HUES48 (cell line): ENCODE measurements around the gene USP32.
A peak's percentile ranks its signal among the peaks of the same experiment; 100 is the strongest.

ENCODE experiments used
- H3K27ac ChIP-seq: one replicate; pipeline ENCODE4 v1.7.0; 2013; ENCODE audit warnings: low read depth, low read length, inconsistent platforms
- H3K27me3 ChIP-seq: 2 replicates; pipeline ENCODE4 v1.6.1; 2013; ENCODE audit warnings: mild to moderate bottlenecking, low read length; ENCODE audit not compliant: control insufficient read depth, insufficient read depth
- H3K36me3 ChIP-seq: 2 replicates; pipeline ENCODE4 v1.6.1; 2013; ENCODE audit warnings: low read length; ENCODE audit not compliant: control insufficient read depth, insufficient read depth
- H3K4me1 ChIP-seq: 2 replicates; pipeline ENCODE4 v1.6.1; 2013; ENCODE audit warnings: mild to moderate bottlenecking, low read length; ENCODE audit not compliant: control insufficient read depth, insufficient read depth
- H3K4me3 ChIP-seq: 2 replicates; pipeline ENCODE4 v1.5.1; 2013; ENCODE audit warnings: mild to moderate bottlenecking, low read depth, low read length
- H3K9ac ChIP-seq: 2 replicates; pipeline ENCODE4 v1.6.1; 2013; ENCODE audit warnings: mild to moderate bottlenecking, low read depth, low read length, moderate library complexity
- H3K9me3 ChIP-seq: 2 replicates; pipeline ENCODE4 v1.6.1; 2013; ENCODE audit warnings: low read length; ENCODE audit not compliant: control insufficient read depth, insufficient read depth

Gene USP32

DNA sequence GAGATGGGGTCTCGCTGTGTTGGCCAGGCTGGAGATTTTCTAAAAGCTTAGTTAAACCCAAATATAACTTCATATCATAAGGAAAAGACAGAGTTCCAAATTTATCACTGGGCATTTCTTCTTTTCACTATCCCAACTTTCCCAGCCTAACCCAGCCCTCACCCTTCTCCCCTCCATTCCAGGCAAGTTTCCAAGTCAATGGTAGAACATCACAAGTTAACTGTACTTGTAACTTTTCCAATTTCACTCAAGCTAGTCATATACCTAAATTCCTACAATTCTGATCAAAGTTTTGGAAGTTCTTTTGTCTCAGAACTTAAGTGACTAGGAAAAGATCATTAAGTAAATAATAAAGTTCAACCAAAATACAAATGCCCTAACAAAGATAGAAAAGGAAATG is 61.2 kb downstream of the USP32 start:
- H3K27ac ChIP-seq: no peak overlapping the region
- H3K4me1 ChIP-seq: peaks cover 14% of the 10 kb centered on the region
- H3K36me3 ChIP-seq: 0 out of 2 replicates have a peak, but pooled peaks cover 5% of the 10 kb centered on the region
- H3K9me3 ChIP-seq: no peaks in the 10 kb centered on the region
- no peak overlapping the region for H3K4me3 ChIP-seq
- no peaks in the 10 kb centered on the region for H3K27me3 ChIP-seq
- H3K9ac ChIP-seq: no peak overlapping the region

DNA sequence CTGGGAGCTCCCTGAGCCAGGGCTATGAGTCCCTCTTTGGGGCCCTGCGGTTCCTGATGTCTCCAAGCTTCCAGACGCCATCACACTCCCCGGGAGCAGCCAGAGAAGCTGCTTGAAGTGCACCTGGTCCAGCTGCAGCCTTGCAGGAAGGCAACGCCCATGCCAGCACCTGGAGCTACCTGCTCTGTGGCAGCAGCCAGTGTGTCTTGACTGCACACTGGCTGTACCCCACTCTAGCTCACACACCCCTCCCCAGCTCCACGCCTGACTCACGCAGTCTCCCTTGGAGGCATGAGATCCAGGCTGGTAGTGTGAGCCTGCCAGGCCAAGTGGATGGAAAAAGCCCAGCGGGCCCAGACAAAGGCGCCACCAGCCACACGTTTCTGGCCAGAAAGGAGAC is 63.3 kb downstream of the USP32 start:
- no peak overlapping the region for H3K4me3 ChIP-seq
- no peaks in the 10 kb centered on the region for H3K9me3 ChIP-seq
- no peak overlapping the region for H3K27ac ChIP-seq
- no peak overlapping the region for H3K9ac ChIP-seq
- H3K36me3 ChIP-seq: 0 out of 2 replicates have a peak, but pooled peaks cover 5% of the 10 kb centered on the region
- H3K4me1 ChIP-seq: peaks cover 14% of the 10 kb centered on the region
- H3K27me3 ChIP-seq: no peaks in the 10 kb centered on the region

DNA sequence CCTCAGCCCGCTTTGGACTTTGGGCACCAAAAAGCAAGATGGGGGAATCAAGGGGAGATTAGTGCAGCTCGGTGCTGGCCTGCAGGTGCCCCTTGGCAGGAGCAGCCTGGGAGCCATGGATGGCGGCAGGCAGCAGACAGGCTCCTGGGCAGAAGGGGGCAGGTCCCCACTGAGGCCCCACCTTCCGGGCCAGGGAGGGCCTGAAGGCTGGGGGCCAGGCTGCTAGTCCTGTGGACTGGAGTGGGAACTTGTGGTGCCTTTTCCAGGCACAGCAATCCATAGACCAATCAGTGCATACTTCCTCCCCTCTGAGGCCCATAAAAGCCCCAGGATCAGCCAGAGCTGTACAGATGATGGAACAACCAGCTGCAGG is 64.0 kb downstream of the USP32 start:
- H3K27ac ChIP-seq: peak overlapping the region; percentile 47
- no peaks in the 10 kb centered on the region for H3K9me3 ChIP-seq
- H3K36me3 ChIP-seq: 0 out of 2 replicates have a peak, but pooled peaks cover 5% of the 10 kb centered on the region
- H3K9ac ChIP-seq: no peak overlapping the region
- no peak overlapping the region for H3K4me3 ChIP-seq
- no peaks in the 10 kb centered on the region for H3K27me3 ChIP-seq
- H3K4me1 ChIP-seq: peaks cover 12% of the 10 kb centered on the region

DNA sequence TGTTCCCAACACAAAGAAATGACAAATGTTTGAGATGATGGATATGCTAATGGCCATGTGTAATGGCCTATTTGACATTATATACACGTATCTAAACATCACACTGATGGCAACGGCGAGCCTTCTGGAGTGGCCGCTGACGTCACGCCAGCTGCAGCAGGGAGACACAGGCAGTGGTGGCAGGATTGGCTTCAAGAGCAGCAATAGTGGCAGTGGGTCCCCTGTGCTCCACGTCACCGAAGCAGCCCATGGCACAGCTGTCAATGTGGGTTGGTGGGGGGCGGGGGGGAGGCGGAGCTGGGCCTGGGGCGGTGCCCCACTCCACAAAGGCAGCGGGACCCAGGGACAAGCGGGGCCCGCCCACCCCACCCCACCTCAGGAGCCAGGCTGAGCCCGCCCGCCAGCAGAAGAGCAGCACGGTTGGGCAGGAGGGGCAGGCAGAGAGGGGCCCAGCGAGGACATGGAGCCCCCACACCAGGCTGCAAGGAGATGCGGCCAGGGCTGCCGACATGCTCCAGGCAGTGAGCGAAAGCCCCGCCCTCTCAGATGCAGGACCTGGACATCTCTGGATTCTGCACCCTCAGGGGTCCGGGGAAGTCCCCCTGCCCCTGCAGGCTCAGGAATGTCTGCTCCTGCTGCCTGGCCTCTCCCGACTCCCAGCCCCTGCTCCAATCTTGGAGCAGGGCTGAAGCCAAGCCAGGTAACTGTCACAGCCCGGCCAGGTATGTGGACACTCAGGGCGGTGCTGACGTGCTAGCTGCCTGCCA is 64.6 kb downstream of the USP32 start:
- H3K27me3 ChIP-seq: no peaks in the 10 kb centered on the region
- peaks cover 6% of the 10 kb centered on the region; the same call in 1 of the 2 replicates for H3K4me1 ChIP-seq
- H3K27ac ChIP-seq: peak overlapping the region; percentile 47
- H3K9me3 ChIP-seq: no peaks in the 10 kb centered on the region
- H3K9ac ChIP-seq: no peak overlapping the region
- H3K4me3 ChIP-seq: no peak overlapping the region
- H3K36me3 ChIP-seq: 0 out of 2 replicates have a peak, but pooled peaks cover 5% of the 10 kb centered on the region

DNA sequence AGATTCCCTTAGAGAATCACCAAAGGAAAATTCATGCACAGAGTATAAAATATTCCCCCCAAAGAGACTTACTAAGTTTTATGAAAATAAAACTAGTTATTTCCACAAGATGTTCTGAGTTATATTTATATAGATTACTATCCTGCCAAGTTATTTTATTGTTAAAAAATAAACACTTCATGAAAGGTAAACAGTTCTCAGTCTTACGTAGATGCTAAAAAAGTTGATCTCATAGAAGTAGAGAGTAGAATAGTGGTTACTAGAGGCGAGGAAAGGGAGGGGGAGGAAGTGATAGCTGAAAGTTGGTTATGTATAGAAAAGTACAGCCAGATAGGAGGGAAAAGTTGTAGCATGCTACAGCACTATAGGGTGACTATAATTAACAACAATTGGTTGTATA is 65.2 kb downstream of the USP32 start:
- Histone ChIP-seq H3K27ac (no peak overlapping the region), H3K9me3 (no peaks in the 10 kb centered on the region), H3K9ac (no peak overlapping the region), H3K36me3 (0 out of 2 replicates have a peak, but pooled peaks cover 5% of the 10 kb centered on the region), H3K27me3 (no peaks in the 10 kb centered on the region), H3K4me1 (peaks cover 6% of the 10 kb centered on the region; the same call in 1 of the 2 replicates), H3K4me3 (no peak overlapping the region)

DNA sequence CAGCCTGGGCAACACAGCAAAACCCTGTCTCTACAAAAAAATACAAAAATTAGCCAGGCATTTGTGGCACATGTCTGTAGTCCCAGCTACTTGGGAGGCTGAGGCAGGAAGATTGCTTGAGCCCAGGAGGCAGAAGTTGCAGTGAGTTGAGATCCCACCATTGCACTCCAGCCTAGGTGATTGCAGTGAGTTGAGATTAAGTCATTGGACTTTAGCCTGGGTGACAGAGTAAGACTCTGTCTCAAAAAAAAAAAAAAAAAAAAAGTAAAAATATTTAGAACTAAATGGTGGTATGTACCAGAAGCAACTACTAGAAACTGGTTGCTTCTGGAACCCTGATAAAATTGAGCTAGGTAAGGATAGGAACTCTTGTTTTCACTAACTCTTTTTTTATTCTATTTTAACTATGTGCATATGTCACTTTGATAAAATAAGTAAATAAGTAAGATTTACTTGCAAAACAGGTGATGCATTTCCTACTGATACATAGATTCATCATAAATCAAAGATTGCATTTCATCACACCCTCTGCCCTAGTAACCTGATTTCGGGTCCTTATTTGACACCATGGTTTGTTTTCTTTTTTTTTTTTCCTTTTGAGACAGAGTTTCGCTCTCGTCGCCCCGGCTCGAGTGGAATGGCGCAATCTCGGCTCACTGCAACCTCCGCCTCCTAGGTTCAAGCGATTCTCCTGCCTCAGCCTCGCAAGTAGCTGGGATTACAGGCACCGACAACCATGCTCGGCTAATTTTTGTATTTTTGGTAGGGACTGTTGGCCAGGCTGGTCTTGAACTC is 66.0 kb downstream of the USP32 start:
- Histone ChIP-seq H3K27ac (no peak overlapping the region), H3K27me3 (no peaks in the 10 kb centered on the region)

DNA sequence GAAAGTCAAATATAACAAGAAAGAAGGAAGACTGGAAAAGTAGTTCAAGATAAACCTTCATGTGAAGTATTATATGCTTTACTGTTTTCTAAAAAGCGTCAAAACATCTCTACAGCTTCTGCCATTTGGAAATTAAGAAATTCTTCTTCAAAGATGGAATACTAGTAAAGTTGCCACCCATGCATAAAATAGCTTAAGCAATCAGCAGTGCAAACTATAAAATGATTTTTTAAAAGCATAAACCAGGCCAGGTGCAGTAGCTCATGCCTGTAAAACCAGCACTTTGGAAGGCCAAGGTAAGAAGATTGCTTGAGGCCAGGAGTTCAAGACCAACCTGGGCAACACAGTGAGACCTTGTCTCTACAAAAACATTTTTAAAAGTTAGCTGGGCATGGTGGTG is 68.2 kb downstream of the USP32 start:
- Histone ChIP-seq H3K4me1 (peaks cover 6% of the 10 kb centered on the region; the same call in 1 of the 2 replicates), H3K9ac (no peak overlapping the region), H3K27me3 (no peaks in the 10 kb centered on the region), H3K9me3 (no peaks in the 10 kb centered on the region), H3K4me3 (no peak overlapping the region), H3K27ac (no peak overlapping the region), H3K36me3 (0 out of 2 replicates have a peak, but pooled peaks cover 5% of the 10 kb centered on the region)

More for the DNA sequence above, 66.0 kb downstream of the USP32 start:
- H3K4me1 ChIP-seq: peaks cover 6% of the 10 kb centered on the region; the same call in 1 of the 2 replicates
- H3K9me3 ChIP-seq: no peaks in the 10 kb centered on the region
- no peak overlapping the region for H3K4me3 ChIP-seq
- 0 out of 2 replicates have a peak, but pooled peaks cover 5% of the 10 kb centered on the region for H3K36me3 ChIP-seq
- H3K9ac ChIP-seq: no peak overlapping the region

DNA sequence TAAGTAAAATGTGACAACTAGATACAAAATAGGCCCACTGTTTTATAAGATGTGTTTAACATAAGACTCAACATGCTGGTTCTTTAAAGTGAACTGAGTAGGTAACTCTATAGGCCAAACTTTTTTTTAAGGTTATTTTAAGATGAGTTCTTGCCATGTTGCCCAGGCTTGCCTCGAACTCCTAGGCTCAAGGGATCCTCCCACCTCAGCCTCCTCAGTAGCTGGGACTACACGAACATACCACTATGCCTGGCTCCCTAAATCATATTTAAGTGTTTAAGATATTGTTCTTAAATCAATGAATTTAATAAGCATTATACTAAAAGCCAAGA is 69.9 kb downstream of the USP32 start:
- Histone ChIP-seq H3K27me3 (no peaks in the 10 kb centered on the region), H3K36me3 (no peaks in the 10 kb centered on the region)

DNA sequence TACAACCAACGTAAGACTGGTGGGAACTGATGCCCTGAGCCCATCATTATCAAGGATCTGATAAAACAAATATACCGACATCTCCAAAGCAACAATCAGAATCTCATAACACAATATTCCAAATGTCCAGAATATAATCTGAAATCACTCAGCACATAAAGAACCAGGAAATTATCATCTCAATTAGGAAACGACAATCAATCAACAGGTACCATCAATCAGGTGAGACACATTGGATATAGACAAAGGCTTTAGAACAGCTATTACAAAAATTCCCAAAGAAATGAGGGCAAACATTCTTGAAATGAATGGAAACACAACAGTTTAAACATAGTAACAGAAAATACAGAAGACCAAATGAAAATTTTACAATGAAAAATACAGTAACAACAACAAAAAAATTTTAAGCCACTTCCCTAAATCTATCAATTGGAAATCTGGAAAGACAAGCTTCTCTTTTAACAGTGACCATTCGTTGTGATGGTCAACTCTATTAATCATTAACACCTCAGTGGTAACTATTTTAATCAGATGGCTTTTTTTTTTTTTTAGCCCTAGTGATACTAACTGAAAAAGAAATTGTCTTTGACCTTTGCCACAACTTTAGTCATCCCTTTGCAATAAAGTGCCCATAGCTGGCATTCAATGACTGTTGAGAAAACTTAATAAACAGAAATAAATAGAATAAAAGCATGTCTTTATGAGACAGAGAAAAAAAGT is 70.4 kb downstream of the USP32 start:
- Histone ChIP-seq H3K27ac (no peak overlapping the region), H3K4me3 (no peak overlapping the region), H3K27me3 (no peaks in the 10 kb centered on the region), H3K9me3 (no peaks in the 10 kb centered on the region), H3K36me3 (no peaks in the 10 kb centered on the region), H3K9ac (no peak overlapping the region), H3K4me1 (no peaks in the 10 kb centered on the region)

More for the DNA sequence above, 69.9 kb downstream of the USP32 start:
- Histone ChIP-seq H3K4me1 (no peaks in the 10 kb centered on the region), H3K9ac (no peak overlapping the region), H3K27ac (no peak overlapping the region), H3K4me3 (no peak overlapping the region), H3K9me3 (no peaks in the 10 kb centered on the region)

DNA sequence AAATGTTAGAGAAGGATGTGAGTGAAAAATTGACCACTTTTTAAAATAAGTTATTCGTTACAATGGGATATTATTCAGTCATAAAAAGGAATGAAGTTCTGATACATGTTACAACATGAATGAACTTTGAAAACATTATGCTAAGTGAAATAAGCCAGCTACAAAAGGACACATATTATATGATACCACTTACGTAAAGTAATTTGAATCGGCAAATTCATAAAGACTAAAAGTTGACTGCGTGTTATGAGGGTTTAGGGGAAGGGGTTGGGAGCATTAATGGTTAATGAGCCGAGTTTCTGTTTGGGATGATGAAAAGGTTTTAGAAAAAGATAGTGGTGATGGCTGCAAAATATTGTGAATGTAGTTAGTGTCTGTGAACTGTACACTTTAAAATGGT is 73.1 kb downstream of the USP32 start:
- no peak overlapping the region for H3K9ac ChIP-seq
- H3K27me3 ChIP-seq: no peaks in the 10 kb centered on the region
- no peak overlapping the region for H3K27ac ChIP-seq
- H3K36me3 ChIP-seq: no peaks in the 10 kb centered on the region
- H3K9me3 ChIP-seq: no peaks in the 10 kb centered on the region
- H3K4me1 ChIP-seq: no peaks in the 10 kb centered on the region
- H3K4me3 ChIP-seq: no peak overlapping the region
